GM23338 (cell line): Measurements from ENCODE around the gene EFCC1. TPM values are rescaled to one million over a fixed set of nuclear protein-coding genes. Genes with fewer than 3 reads are reported as not detected.

Experiments
- ATAC-seq: fragments of 200-7000 bp; cut with Tn5 transposase; 3 replicates; pipeline ENCODE4 v1.9.1; 2020
- DNase-seq: peaks from one replicate; pipeline ENCODE4 v3.0.0-alpha.2; 2015; ENCODE audit warnings: low spot score
- H2AFZ ChIP-seq: fragments of 200-600 bp; sonication (generic); 2 replicates; pipeline ENCODE4 v1.8.0; 2016; ENCODE audit warnings: antibody characterized with exemption, mild to moderate bottlenecking, moderate library complexity
- H3F3A ChIP-seq: fragments of 200-600 bp; sonication (generic); replicated peaks from 2 replicates; pipeline ENCODE4 v1.8.0; 2017; ENCODE audit warnings: antibody characterized with exemption, mixed run types, low read depth
- H3K27ac ChIP-seq: fragments of 200-600 bp; sonication (generic); 2 replicates; pipeline ENCODE4 v1.6.1; 2016; ENCODE audit warnings: low read depth
- H3K27me3 ChIP-seq: fragments of 200-600 bp; sonication (generic); 2 replicates; pipeline ENCODE4 v1.8.0; 2016; ENCODE audit warnings: mild to moderate bottlenecking, mixed run types, moderate library complexity; ENCODE audit not compliant: insufficient read depth
- H3K36me3 ChIP-seq: fragments of 200-600 bp; sonication (generic); 2 replicates; pipeline ENCODE4 v1.8.0; 2016; ENCODE audit warnings: mild to moderate bottlenecking; ENCODE audit not compliant: insufficient read depth
- H3K4me1 ChIP-seq: fragments of 200-600 bp; sonication (generic); 2 replicates; pipeline ENCODE4 v1.8.0; 2016; ENCODE audit warnings: mild to moderate bottlenecking, moderate library complexity; ENCODE audit not compliant: insufficient read depth
- H3K4me2 ChIP-seq: fragments of 200-600 bp; sonication (generic); 2 replicates; pipeline ENCODE4 v1.7.1; 2017; ENCODE audit warnings: mixed run types
- H3K4me3 ChIP-seq: fragments of 200-600 bp; sonication (generic); 2 replicates; pipeline ENCODE4 v1.6.1; 2016; ENCODE audit warnings: mixed run types
- H3K79me2 ChIP-seq: fragments of 200-600 bp; sonication (generic); replicated peaks from 2 replicates; pipeline ENCODE4 v1.8.0; 2017; ENCODE audit warnings: mild to moderate bottlenecking; ENCODE audit not compliant: insufficient read depth
- H3K9me2 ChIP-seq: fragments of 200-600 bp; sonication (generic); 2 replicates; pipeline ENCODE4 v1.8.0; 2017; ENCODE audit not compliant: insufficient read depth
- H4K20me1 ChIP-seq: fragments of 200-600 bp; sonication (generic); replicated peaks from 2 replicates; pipeline ENCODE4 v1.8.0; 2017; ENCODE audit warnings: mild to moderate bottlenecking; ENCODE audit not compliant: insufficient read depth
- H3K27ac Mint-ChIP-seq: 2 replicates; pipeline ENCODE4 v1.8.0; 2020; ENCODE audit warnings: inconsistent platforms, mild to moderate bottlenecking, moderate library complexity, mixed read lengths
- H3K27me3 Mint-ChIP-seq: 3 replicates; pipeline ENCODE4 v1.8.0; 2022; ENCODE audit warnings: low read depth, mild to moderate bottlenecking, moderate library complexity, mixed read lengths, inconsistent platforms; ENCODE audit not compliant: insufficient read depth, poor library complexity
- H3K36me3 Mint-ChIP-seq: 3 replicates; pipeline ENCODE4 v1.8.0; 2021; ENCODE audit warnings: low read depth, mild to moderate bottlenecking, inconsistent platforms, moderate library complexity, mixed read lengths
- H3K4me1 Mint-ChIP-seq: 3 replicates; pipeline ENCODE4 v1.8.0; 2020; ENCODE audit warnings: mild to moderate bottlenecking, inconsistent platforms, mixed read lengths
- H3K4me3 Mint-ChIP-seq: 3 replicates; pipeline ENCODE4 v1.8.0; 2021; ENCODE audit warnings: moderate library complexity, mild to moderate bottlenecking, inconsistent platforms, mixed read lengths
- H3K9me3 Mint-ChIP-seq: 3 replicates; pipeline ENCODE4 v1.8.0; 2020; ENCODE audit warnings: moderate library complexity, mild to moderate bottlenecking, inconsistent platforms, mixed read lengths
- CREB1 ChIP-seq: fragments of 250-450 bp; sonication (Bioruptor Pico); IDR thresholded peaks from 2 replicates; pipeline ENCODE4 v1.5.0; 2020; ENCODE audit warnings: low read depth, mild to moderate bottlenecking, moderate library complexity
- EZH2 ChIP-seq: fragments of 200-600 bp; sonication (generic); IDR thresholded peaks from one replicate; pipeline ENCODE4 v1.8.0; 2017; ENCODE audit warnings: antibody characterized with exemption, mild to moderate bottlenecking, low read depth; ENCODE audit not compliant: unreplicated experiment
- EZH2phosphoT487 ChIP-seq: fragments of 200-600 bp; sonication (generic); IDR thresholded peaks from one replicate; pipeline ENCODE4 v1.8.1; 2018; ENCODE audit warnings: antibody characterized with exemption; ENCODE audit not compliant: unreplicated experiment
- JUNB ChIP-seq: IDR thresholded peaks from one replicate; pipeline ENCODE4 v1.6.1; 2016; ENCODE audit warnings: antibody characterized with exemption; ENCODE audit not compliant: unreplicated experiment
- NANOG ChIP-seq: IDR thresholded peaks from 2 replicates; pipeline ENCODE4 v1.6.1; 2016; ENCODE audit warnings: antibody characterized with exemption, borderline replicate concordance
- POLR2AphosphoS5 ChIP-seq: IDR thresholded peaks from 2 replicates; pipeline ENCODE4 v1.6.1; 2016; ENCODE audit warnings: antibody characterized with exemption, low read depth
- STAT1 ChIP-seq: IDR thresholded peaks from one replicate; pipeline ENCODE4 v1.6.1; 2016; ENCODE audit warnings: antibody characterized with exemption; ENCODE audit not compliant: unreplicated experiment
- ZNF114 ChIP-seq: fragments of 250-450 bp; sonication (Bioruptor Pico); IDR thresholded peaks from 2 replicates; pipeline ENCODE4 v1.5.0; 2020; ENCODE audit warnings: mild to moderate bottlenecking, moderate library complexity
- ZNF331 ChIP-seq: fragments of 250-450 bp; sonication (Bioruptor Pico); IDR thresholded peaks from 2 replicates; pipeline ENCODE4 v1.5.0; 2020; ENCODE audit warnings: low read depth, mild to moderate bottlenecking, moderate library complexity
- polyA plus RNA-seq: library from polyadenylated mRNA; unstranded; fragments of >200 nt; fragmentation: Nextera tagmentation; extraction: Ambion mirVana; gene quantifications from 2 replicates; pipeline ENCODE4 v1.2.1, GENCODE V29; 2016
- total RNA-seq: library from RNA; depleted of rRNA; stranded (reverse); fragments of >200 nt; shearing (Covaris generic); gene quantifications from 2 replicates; pipeline ENCODE4 v1.2.3, GENCODE V29; 2014
- TF ChIP-seq, protein P1 (sequence below): IDR thresholded peaks from one replicate; pipeline ENCODE4 v1.6.1; 2018; ENCODE audit warnings: antibody characterized with exemption; ENCODE audit not compliant: unreplicated experiment
- TF ChIP-seq, protein P2 (sequence below), 2 experiments: fragments of 200-600 bp in 1 of 2; sonication (generic) in 1 of 2; conservative IDR thresholded peaks; 2 replicates each; pipeline versions ENCODE4 v1.5.1 to v1.6.1; 2016 to 2017; ENCODE audit warnings: antibody characterized with exemption in 2 of 2, low read depth in 2 of 2, mild to moderate bottlenecking in 2 of 2, moderate library complexity in 1 of 2
- TF ChIP-seq, protein P3 (sequence below): IDR thresholded peaks from 2 replicates; pipeline ENCODE4 v1.6.1; 2016; ENCODE audit warnings: antibody characterized with exemption
- TF ChIP-seq, protein P4 (sequence below): fragments of 250-450 bp; sonication (Bioruptor Pico); IDR thresholded peaks from 2 replicates; pipeline ENCODE4 v1.5.0; 2020; ENCODE audit warnings: mild to moderate bottlenecking, moderate library complexity

Gene EFCC1
- total and polyA plus RNA-seq, 2 experiments from 2014 or later, result not detected

DNA sequence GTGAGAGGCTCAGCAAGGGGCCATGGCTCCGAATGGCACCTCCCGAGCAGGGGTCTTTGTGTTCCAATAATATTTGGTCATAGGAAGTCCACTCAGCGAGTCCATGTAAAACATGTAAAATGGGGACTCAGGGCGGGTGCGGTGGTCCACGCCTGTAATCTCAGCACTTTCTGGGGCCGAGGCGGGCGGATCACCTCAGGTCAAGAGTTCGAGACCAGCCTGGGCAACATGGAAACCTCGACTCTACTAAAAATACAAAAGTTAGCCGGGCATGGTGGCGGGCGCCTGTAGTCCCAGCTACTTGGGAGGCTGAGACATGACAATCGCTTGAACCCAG is 26.4 kb downstream of the EFCC1 start:
- Histone ChIP-seq H2AFZ (peak overlapping the region; percentile 92; the same call in 1 of the 2 replicates), H3K9me2 (no peaks in the 10 kb centered on the region), H3K27me3 (peaks cover 26% of the 10 kb centered on the region), H4K20me1 (no peaks in the 10 kb centered on the region), H3K79me2 (no peaks in the 10 kb centered on the region), H3F3A (no peaks in the 10 kb centered on the region), H3K27ac (no peak overlapping the region), H3K4me2 (peak overlapping the region; percentile 80), H3K4me1 (no peaks in the 10 kb centered on the region), H3K4me3 (peak overlapping the region; percentile 52), H3K36me3 (no peaks in the 10 kb centered on the region)
- H3K9me3 Mint-ChIP-seq, result peaks cover 10% of the 10 kb centered on the region; the same call in 2 of the 3 replicates
- H3K27ac Mint-ChIP-seq, result no peak overlapping the region
- no peak overlapping the region for H3K4me3 Mint-ChIP-seq
- H3K36me3 Mint-ChIP-seq, result no peaks in the 10 kb centered on the region
- ATAC-seq (no peak), DNase-seq (no peak)
- H3K27me3 Mint-ChIP-seq, result peaks cover 31% of the 10 kb centered on the region
- TF ChIP-seq EZH2phosphoT487 (no peak), POLR2AphosphoS5 (no peak), JUNB (no peak), NANOG (no peak), EZH2 (no peak), CREB1 (CRISPR knock-in tag) (no peak), ZNF331 (no peak), ZNF114 (CRISPR knock-in tag) (no peak), STAT1 (no peak)
- TF ChIP-seq, protein P1, sequence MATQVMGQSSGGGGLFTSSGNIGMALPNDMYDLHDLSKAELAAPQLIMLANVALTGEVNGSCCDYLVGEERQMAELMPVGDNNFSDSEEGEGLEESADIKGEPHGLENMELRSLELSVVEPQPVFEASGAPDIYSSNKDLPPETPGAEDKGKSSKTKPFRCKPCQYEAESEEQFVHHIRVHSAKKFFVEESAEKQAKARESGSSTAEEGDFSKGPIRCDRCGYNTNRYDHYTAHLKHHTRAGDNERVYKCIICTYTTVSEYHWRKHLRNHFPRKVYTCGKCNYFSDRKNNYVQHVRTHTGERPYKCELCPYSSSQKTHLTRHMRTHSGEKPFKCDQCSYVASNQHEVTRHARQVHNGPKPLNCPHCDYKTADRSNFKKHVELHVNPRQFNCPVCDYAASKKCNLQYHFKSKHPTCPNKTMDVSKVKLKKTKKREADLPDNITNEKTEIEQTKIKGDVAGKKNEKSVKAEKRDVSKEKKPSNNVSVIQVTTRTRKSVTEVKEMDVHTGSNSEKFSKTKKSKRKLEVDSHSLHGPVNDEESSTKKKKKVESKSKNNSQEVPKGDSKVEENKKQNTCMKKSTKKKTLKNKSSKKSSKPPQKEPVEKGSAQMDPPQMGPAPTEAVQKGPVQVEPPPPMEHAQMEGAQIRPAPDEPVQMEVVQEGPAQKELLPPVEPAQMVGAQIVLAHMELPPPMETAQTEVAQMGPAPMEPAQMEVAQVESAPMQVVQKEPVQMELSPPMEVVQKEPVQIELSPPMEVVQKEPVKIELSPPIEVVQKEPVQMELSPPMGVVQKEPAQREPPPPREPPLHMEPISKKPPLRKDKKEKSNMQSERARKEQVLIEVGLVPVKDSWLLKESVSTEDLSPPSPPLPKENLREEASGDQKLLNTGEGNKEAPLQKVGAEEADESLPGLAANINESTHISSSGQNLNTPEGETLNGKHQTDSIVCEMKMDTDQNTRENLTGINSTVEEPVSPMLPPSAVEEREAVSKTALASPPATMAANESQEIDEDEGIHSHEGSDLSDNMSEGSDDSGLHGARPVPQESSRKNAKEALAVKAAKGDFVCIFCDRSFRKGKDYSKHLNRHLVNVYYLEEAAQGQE, result no peak
- TF ChIP-seq, protein P2, sequence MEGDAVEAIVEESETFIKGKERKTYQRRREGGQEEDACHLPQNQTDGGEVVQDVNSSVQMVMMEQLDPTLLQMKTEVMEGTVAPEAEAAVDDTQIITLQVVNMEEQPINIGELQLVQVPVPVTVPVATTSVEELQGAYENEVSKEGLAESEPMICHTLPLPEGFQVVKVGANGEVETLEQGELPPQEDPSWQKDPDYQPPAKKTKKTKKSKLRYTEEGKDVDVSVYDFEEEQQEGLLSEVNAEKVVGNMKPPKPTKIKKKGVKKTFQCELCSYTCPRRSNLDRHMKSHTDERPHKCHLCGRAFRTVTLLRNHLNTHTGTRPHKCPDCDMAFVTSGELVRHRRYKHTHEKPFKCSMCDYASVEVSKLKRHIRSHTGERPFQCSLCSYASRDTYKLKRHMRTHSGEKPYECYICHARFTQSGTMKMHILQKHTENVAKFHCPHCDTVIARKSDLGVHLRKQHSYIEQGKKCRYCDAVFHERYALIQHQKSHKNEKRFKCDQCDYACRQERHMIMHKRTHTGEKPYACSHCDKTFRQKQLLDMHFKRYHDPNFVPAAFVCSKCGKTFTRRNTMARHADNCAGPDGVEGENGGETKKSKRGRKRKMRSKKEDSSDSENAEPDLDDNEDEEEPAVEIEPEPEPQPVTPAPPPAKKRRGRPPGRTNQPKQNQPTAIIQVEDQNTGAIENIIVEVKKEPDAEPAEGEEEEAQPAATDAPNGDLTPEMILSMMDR (conservative IDR thresholded peaks at IDR 0.05; ENCODE audit: low read depth in 2 of 2), result no peak
- TF ChIP-seq, protein P3, sequence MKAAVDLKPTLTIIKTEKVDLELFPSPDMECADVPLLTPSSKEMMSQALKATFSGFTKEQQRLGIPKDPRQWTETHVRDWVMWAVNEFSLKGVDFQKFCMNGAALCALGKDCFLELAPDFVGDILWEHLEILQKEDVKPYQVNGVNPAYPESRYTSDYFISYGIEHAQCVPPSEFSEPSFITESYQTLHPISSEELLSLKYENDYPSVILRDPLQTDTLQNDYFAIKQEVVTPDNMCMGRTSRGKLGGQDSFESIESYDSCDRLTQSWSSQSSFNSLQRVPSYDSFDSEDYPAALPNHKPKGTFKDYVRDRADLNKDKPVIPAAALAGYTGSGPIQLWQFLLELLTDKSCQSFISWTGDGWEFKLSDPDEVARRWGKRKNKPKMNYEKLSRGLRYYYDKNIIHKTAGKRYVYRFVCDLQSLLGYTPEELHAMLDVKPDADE, result no peak
- TF ChIP-seq, protein P4, sequence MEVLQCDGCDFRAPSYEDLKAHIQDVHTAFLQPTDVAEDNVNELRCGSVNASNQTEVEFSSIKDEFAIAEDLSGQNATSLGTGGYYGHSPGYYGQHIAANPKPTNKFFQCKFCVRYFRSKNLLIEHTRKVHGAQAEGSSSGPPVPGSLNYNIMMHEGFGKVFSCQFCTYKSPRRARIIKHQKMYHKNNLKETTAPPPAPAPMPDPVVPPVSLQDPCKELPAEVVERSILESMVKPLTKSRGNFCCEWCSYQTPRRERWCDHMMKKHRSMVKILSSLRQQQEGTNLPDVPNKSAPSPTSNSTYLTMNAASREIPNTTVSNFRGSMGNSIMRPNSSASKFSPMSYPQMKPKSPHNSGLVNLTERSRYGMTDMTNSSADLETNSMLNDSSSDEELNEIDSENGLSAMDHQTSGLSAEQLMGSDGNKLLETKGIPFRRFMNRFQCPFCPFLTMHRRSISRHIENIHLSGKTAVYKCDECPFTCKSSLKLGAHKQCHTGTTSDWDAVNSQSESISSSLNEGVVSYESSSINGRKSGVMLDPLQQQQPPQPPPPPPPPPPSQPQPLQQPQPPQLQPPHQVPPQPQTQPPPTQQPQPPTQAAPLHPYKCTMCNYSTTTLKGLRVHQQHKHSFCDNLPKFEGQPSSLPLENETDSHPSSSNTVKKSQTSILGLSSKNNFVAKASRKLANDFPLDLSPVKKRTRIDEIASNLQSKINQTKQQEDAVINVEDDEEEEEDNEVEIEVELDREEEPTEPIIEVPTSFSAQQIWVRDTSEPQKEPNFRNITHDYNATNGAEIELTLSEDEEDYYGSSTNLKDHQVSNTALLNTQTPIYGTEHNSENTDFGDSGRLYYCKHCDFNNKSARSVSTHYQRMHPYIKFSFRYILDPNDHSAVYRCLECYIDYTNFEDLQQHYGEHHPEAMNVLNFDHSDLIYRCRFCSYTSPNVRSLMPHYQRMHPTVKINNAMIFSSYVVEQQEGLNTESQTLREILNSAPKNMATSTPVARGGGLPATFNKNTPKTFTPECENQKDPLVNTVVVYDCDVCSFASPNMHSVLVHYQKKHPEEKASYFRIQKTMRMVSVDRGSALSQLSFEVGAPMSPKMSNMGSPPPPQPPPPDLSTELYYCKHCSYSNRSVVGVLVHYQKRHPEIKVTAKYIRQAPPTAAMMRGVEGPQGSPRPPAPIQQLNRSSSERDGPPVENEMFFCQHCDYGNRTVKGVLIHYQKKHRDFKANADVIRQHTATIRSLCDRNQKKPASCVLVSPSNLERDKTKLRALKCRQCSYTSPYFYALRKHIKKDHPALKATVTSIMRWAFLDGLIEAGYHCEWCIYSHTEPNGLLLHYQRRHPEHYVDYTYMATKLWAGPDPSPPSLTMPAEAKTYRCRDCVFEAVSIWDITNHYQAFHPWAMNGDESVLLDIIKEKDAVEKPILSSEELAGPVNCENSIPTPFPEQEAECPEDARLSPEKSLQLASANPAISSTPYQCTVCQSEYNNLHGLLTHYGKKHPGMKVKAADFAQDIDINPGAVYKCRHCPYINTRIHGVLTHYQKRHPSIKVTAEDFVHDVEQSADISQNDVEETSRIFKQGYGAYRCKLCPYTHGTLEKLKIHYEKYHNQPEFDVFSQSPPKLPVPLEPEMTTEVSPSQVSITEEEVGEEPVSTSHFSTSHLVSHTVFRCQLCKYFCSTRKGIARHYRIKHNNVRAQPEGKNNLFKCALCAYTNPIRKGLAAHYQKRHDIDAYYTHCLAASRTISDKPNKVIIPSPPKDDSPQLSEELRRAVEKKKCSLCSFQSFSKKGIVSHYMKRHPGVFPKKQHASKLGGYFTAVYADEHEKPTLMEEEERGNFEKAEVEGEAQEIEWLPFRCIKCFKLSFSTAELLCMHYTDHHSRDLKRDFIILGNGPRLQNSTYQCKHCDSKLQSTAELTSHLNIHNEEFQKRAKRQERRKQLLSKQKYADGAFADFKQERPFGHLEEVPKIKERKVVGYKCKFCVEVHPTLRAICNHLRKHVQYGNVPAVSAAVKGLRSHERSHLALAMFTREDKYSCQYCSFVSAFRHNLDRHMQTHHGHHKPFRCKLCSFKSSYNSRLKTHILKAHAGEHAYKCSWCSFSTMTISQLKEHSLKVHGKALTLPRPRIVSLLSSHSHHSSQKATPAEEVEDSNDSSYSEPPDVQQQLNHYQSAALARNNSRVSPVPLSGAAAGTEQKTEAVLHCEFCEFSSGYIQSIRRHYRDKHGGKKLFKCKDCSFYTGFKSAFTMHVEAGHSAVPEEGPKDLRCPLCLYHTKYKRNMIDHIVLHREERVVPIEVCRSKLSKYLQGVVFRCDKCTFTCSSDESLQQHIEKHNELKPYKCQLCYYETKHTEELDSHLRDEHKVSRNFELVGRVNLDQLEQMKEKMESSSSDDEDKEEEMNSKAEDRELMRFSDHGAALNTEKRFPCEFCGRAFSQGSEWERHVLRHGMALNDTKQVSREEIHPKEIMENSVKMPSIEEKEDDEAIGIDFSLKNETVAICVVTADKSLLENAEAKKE (CRISPR knock-in tag), result no peak
- peaks cover 3% of the 10 kb centered on the region; the same call in 2 of the 3 replicates for H3K4me1 Mint-ChIP-seq
